ENCODE results near the gene CAMK4.

The CAMK4 gene

GRCh38 chr5:111366388-111366787 lies 142.2 kb downstream of the CAMK4 start:
- FAIRE-seq, result no peak
- no peak for DNase-seq (ENCODE audit: insufficient read length)
- no peak for TF ChIP-seq TAF1 (IDR thresholded peaks at IDR 0.05; ENCODE audit: borderline replicate concordance, low read depth, low read length)
- TF ChIP-seq POLR2AphosphoS5 (IDR thresholded peaks at IDR 0.05; ENCODE audit: low read depth, low read length), result no peak
- TF ChIP-seq POLR2A (IDR thresholded peaks at IDR 0.05; ENCODE audit: low read depth, low read length), result no peak

- FAIRE-seq (no peak), DNase-seq (ENCODE audit: insufficient read length) (no peak)
- TF ChIP-seq POLR2AphosphoS5 (IDR thresholded peaks at IDR 0.05; ENCODE audit: low read depth, low read length), result no peak
- no peak for TF ChIP-seq TAF1 (IDR thresholded peaks at IDR 0.05; ENCODE audit: borderline replicate concordance, low read depth, low read length)
- no peak for TF ChIP-seq POLR2A (IDR thresholded peaks at IDR 0.05; ENCODE audit: low read depth, low read length)
Measured at GRCh38 chr5:111367115-111367514, 142.9 kb downstream of the CAMK4 start.

GRCh38 chr5:111372799-111373198 lies 148.6 kb downstream of the CAMK4 start:
- DNase-seq (ENCODE audit: insufficient read length) (no peak), FAIRE-seq (no peak)
- TF ChIP-seq TAF1 (IDR thresholded peaks at IDR 0.05; ENCODE audit: borderline replicate concordance, low read depth, low read length) (no peak), POLR2AphosphoS5 (IDR thresholded peaks at IDR 0.05; ENCODE audit: low read depth, low read length) (no peak), POLR2A (IDR thresholded peaks at IDR 0.05; ENCODE audit: low read depth, low read length) (no peak)

GRCh38 chr5:111374380-111374779 lies 150.2 kb downstream of the CAMK4 start:
- no peak for TF ChIP-seq POLR2AphosphoS5 (IDR thresholded peaks at IDR 0.05; ENCODE audit: low read depth, low read length)
- no peak for TF ChIP-seq TAF1 (IDR thresholded peaks at IDR 0.05; ENCODE audit: borderline replicate concordance, low read depth, low read length)
- TF ChIP-seq POLR2A (IDR thresholded peaks at IDR 0.05; ENCODE audit: low read depth, low read length), result no peak
- DNase-seq (ENCODE audit: insufficient read length) (no peak), FAIRE-seq (no peak)

DNA sequence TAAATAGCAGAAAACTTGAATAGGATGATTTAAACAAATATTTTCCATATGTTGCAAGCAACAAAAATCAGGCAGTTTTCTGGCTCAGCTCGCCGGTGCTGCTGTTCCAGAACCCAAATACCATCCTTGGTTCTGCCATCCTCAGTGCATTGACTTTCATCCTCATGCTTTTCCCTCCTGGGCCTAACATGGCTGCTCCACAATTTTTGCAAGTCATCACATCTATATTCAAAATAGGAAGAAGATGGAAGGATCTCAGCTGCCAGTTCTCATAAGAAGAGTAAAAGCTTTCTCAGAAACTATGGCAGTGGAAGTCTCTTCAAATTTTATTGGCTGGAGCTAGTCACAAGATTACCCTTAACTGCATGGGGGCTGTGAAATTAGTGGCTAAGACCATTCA lies 151.5 kb downstream of the CAMK4 start:
- TF ChIP-seq POLR2A (IDR thresholded peaks at IDR 0.05; ENCODE audit: low read depth, low read length) (no peak), TAF1 (IDR thresholded peaks at IDR 0.05; ENCODE audit: borderline replicate concordance, low read depth, low read length) (no peak), POLR2AphosphoS5 (IDR thresholded peaks at IDR 0.05; ENCODE audit: low read depth, low read length) (no peak)
- FAIRE-seq, result no peak

DNA sequence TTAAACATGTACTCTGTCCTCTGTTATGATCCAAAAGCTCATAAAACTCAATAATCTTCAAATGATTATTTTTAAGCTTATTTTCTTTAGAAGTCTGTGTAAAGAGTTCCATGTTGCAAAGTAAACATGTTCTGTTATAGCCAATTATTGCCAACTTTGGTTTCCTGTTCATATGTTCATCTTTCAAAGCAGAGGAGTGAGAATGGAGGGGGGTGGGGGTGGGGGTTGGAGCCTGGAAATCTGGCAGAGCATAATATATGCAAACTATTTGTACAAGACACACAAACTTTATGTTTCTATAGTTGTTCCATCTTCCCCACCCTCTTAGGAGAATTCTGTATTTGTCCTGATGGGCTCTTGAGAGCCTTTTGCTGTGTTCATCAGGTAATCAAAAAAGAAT lies 153.1 kb downstream of the CAMK4 start:
- no peak for DNase-seq (ENCODE audit: insufficient read length)
- TF ChIP-seq TAF1 (IDR thresholded peaks at IDR 0.05; ENCODE audit: borderline replicate concordance, low read depth, low read length), result no peak
- no peak for TF ChIP-seq POLR2AphosphoS5 (IDR thresholded peaks at IDR 0.05; ENCODE audit: low read depth, low read length)
- no peak for TF ChIP-seq POLR2A (IDR thresholded peaks at IDR 0.05; ENCODE audit: low read depth, low read length)
- FAIRE-seq, result no peak

More for the DNA sequence above, 151.5 kb downstream of the CAMK4 start:
- DNase-seq (ENCODE audit: insufficient read length), result no peak

- FAIRE-seq (no peak), DNase-seq (ENCODE audit: insufficient read length) (no peak)
- no peak for TF ChIP-seq TAF1 (IDR thresholded peaks at IDR 0.05; ENCODE audit: borderline replicate concordance, low read depth, low read length)
- TF ChIP-seq POLR2AphosphoS5 (IDR thresholded peaks at IDR 0.05; ENCODE audit: low read depth, low read length), result no peak
- no peak for TF ChIP-seq POLR2A (IDR thresholded peaks at IDR 0.05; ENCODE audit: low read depth, low read length)
Measured at GRCh38 chr5:111379391-111379816, 155.2 kb downstream of the CAMK4 start.

DNA sequence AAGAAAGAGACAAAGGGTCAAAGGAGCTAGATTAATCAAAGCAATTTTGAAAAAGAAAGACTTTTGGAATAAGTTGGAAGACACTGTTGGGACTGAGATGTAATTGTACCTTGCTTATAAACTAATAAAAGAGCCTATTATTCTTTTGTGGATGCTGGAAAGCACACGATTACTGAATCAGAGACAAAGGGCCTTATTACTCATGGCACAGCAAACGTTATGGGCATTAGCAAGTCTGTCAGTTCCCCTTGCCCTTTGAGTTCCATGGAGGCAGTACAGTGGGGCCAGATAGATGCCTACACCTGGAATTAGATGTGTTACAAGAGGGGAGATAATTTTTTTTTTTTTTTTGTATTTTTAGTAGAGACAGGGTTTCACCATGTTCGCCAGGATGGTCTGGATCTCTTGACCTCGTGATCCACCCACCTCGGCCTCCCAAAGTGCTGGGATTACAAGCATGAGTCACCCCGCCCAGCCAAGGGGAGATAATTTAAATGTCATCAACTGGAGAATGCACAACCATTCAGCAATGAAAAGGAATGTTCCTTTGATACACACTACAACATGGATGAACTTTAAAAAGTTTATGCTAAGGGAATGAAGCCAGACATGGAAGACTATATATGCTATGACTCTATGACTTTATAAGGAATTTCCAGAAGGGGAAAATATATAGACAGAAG lies 159.2 kb downstream of the CAMK4 start:
- no peak for DNase-seq (ENCODE audit: insufficient read length)
- no peak for FAIRE-seq
- TF ChIP-seq POLR2A (IDR thresholded peaks at IDR 0.05; ENCODE audit: low read depth, low read length), result no peak

DNA sequence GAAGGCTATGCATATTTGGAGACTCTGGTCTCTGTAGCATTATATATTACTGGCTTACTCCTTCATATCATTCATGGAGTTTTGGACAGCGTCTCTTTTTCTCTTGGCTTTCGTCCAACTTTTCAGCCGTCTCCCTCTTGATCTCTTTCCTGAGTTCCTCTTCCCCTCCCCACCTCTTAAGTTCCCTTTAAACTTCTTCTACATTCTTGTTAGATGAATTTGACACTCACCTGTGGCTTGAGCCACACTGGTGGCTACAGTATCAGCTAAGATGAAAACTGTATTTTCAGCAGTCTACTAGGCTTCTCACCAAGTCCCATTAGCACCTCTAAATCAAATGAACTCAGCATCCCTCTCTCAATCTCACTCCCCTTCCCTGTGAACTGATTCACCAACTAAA lies 160.0 kb downstream of the CAMK4 start:
- DNase-seq (ENCODE audit: insufficient read length) (no peak), FAIRE-seq (no peak)
- TF ChIP-seq POLR2AphosphoS5 (IDR thresholded peaks at IDR 0.05; ENCODE audit: low read depth, low read length) (no peak), TAF1 (IDR thresholded peaks at IDR 0.05; ENCODE audit: borderline replicate concordance, low read depth, low read length) (no peak), POLR2A (IDR thresholded peaks at IDR 0.05; ENCODE audit: low read depth, low read length) (no peak)

DNA sequence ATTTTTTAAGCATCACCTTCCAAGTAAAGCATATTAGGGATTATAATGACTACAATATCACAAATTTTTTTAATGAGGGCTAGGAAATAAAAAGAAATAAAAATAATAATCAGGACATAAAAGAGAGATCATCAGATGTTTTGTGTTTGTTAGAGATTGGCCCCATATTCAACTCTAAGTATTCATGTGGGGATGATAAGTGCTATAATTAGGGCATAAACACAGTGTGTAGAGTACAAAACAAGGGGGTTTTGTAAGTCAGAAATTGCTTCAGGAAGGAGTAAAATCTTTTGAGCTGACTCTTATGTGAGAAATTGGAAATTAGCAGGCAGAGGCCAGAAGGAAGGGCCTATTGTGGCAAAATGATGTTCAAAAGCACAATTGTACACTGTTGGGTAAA lies 160.9 kb downstream of the CAMK4 start:
- FAIRE-seq, result no peak
- TF ChIP-seq POLR2AphosphoS5 (IDR thresholded peaks at IDR 0.05; ENCODE audit: low read depth, low read length), result no peak
- no peak for TF ChIP-seq TAF1 (IDR thresholded peaks at IDR 0.05; ENCODE audit: borderline replicate concordance, low read depth, low read length)
- TF ChIP-seq POLR2A (IDR thresholded peaks at IDR 0.05; ENCODE audit: low read depth, low read length), result no peak
- DNase-seq (ENCODE audit: insufficient read length), result no peak

DNA sequence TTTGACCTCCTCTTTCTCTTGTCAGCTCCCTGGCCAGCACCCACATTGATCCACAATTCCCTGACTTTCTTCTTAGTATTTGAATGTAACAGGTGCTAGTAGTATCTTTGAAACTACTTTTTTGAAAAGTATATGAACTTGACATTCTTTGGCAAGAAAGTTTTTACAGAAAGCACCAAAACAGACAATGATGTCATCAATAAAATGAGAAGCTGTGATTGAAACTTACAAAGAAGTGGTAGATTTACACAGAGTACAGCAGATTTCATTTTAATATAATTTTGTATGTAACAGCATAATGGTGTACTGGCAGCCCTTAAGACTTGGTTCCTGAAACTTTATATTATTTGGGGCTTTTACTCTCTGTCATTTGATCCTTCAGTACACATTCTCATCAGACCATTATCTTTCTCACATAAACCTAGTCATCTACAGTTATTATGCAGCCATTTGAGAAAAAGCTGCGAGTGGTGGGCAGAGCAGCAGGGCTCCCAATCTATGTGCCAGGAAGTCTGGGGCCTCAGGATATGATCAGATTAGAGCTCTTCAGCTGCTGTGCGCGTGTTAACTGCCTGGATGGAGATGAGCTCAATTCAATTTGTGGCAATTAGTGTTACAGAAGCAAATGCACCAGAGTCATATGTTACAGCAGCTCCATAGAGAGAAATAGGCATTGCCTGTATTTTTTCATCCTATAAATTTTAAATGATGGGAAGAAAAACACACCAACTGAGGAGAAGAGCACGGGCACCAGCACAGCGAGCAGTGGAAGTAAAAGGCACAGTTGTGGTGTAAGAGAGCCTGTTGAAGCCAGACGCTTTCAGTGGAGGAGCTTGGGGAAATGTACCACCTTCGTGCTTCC lies 162.0 kb downstream of the CAMK4 start:
- DNase-seq (ENCODE audit: insufficient read length), result no peak
- TF ChIP-seq POLR2A (IDR thresholded peaks at IDR 0.05; ENCODE audit: low read depth, low read length), result no peak
- TF ChIP-seq TAF1 (IDR thresholded peaks at IDR 0.05; ENCODE audit: borderline replicate concordance, low read depth, low read length), result no peak
- TF ChIP-seq POLR2AphosphoS5 (IDR thresholded peaks at IDR 0.05; ENCODE audit: low read depth, low read length), result no peak
- no peak for FAIRE-seq

GRCh38 chr5:111386832-111387162 lies 162.6 kb downstream of the CAMK4 start:
- TF ChIP-seq POLR2A (IDR thresholded peaks at IDR 0.05; ENCODE audit: low read depth, low read length), result no peak
- TF ChIP-seq POLR2AphosphoS5 (IDR thresholded peaks at IDR 0.05; ENCODE audit: low read depth, low read length), result no peak
- no peak for TF ChIP-seq TAF1 (IDR thresholded peaks at IDR 0.05; ENCODE audit: borderline replicate concordance, low read depth, low read length)
- no peak for FAIRE-seq

More at GRCh38 chr5:111386832-111387162, 162.6 kb downstream of the CAMK4 start:
- DNase-seq (ENCODE audit: insufficient read length), result no peak
